VCaP (cell line): Measurements from ENCODE around the gene ZBTB26.

Experiments used
- H3K27ac ChIP-seq: fragments of 450-650 bp; 2 replicates; pipeline ENCODE4 v1.5.1; 2017
- TF ChIP-seq, protein P1 (sequence below): fragments of 450-650 bp; conservative IDR thresholded peaks from 2 replicates; pipeline ENCODE4 v1.5.1; 2017; ENCODE audit warnings: mild to moderate bottlenecking, moderate library complexity

The ZBTB26 gene

DNA sequence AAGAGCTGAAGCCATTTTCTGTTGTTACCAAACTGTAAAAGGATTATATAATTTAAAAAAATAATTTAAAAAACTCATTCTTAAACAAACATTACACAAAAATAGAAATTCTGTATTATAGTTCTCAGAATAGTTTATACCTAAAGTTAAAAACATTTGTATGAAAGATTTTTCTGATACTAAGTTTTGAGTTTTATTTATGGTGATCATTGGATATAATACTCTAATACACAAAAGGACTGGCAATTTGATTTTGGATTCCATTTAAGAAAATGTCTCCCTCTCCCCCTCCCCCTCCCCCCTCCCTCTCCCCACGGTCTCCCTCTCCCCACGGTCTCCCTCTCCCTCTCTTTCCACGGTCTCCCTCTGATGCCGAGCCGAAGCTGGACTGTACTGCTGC is 65.2 kb downstream of the ZBTB26 start:
- TF ChIP-seq, protein P1, sequence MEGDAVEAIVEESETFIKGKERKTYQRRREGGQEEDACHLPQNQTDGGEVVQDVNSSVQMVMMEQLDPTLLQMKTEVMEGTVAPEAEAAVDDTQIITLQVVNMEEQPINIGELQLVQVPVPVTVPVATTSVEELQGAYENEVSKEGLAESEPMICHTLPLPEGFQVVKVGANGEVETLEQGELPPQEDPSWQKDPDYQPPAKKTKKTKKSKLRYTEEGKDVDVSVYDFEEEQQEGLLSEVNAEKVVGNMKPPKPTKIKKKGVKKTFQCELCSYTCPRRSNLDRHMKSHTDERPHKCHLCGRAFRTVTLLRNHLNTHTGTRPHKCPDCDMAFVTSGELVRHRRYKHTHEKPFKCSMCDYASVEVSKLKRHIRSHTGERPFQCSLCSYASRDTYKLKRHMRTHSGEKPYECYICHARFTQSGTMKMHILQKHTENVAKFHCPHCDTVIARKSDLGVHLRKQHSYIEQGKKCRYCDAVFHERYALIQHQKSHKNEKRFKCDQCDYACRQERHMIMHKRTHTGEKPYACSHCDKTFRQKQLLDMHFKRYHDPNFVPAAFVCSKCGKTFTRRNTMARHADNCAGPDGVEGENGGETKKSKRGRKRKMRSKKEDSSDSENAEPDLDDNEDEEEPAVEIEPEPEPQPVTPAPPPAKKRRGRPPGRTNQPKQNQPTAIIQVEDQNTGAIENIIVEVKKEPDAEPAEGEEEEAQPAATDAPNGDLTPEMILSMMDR, result no peak
- H3K27ac ChIP-seq, result no peak overlapping the region
